ENCODE data around the gene LRIG1.

The LRIG1 gene

DNA sequence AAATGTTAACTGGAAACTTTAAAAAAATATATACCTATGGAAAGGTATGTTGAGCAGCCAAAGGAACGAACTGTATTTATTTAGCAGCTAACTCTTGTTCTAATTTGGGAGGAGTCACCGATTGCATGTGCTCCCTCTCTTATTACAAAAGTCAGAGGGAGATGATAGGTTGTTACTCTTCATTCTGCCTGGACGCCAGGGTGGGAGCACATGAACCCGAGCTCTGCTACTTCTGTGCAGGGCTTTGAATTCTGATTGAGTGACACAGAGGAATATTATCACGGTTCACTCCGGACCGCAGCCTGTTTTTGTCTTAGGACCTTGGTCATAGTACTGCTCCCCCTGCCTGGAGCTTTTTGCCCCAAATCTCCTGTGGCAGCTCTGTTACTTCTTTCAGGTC, 36.9 kb upstream of the LRIG1 start:
- Mint-ChIP-seq H3K36me3 (ENCODE audit: low read depth) (no peaks in the 10 kb centered on the region), H3K4me3 (no peak overlapping the region), H3K4me1 (peaks cover 7% of the 10 kb centered on the region), H3K27ac (no peak overlapping the region), H3K9me3 (no peaks in the 10 kb centered on the region), H3K27me3 (ENCODE audit: low read depth) (no peaks in the 10 kb centered on the region)
- TF ChIP-seq, protein P1, sequence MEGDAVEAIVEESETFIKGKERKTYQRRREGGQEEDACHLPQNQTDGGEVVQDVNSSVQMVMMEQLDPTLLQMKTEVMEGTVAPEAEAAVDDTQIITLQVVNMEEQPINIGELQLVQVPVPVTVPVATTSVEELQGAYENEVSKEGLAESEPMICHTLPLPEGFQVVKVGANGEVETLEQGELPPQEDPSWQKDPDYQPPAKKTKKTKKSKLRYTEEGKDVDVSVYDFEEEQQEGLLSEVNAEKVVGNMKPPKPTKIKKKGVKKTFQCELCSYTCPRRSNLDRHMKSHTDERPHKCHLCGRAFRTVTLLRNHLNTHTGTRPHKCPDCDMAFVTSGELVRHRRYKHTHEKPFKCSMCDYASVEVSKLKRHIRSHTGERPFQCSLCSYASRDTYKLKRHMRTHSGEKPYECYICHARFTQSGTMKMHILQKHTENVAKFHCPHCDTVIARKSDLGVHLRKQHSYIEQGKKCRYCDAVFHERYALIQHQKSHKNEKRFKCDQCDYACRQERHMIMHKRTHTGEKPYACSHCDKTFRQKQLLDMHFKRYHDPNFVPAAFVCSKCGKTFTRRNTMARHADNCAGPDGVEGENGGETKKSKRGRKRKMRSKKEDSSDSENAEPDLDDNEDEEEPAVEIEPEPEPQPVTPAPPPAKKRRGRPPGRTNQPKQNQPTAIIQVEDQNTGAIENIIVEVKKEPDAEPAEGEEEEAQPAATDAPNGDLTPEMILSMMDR (IDR thresholded peaks at IDR 0.05; ENCODE audit: unreplicated experiment in 3 of 3): no peak

DNA sequence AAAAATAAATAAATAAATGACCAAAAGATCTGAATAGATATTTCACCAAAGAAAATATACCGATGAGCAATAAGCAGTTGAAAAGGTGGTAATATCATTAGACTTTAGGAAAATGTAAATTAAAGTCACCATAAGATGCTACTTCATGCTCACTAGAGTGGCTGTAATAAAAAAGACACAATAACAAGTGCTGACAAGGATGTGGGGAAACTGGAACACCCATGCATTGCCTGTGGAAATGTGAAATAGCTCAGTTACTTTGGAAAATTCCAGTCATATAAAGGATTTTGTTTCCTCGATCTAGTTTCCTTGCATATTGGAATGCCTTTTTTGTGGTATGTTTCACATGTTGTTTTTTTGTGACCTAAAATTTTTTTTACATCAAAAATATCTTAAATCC, 36.0 kb upstream of the LRIG1 start:
- H3K27ac Mint-ChIP-seq: no peak overlapping the region
- H3K4me1 Mint-ChIP-seq: peaks cover 7% of the 10 kb centered on the region
- no peak overlapping the region for H3K4me3 Mint-ChIP-seq
- H3K9me3 Mint-ChIP-seq: no peaks in the 10 kb centered on the region
- TF ChIP-seq, protein P1 (IDR thresholded peaks at IDR 0.05; ENCODE audit: unreplicated experiment in 3 of 3): no peak
- no peaks in the 10 kb centered on the region for H3K27me3 Mint-ChIP-seq (ENCODE audit: low read depth)
- H3K36me3 Mint-ChIP-seq (ENCODE audit: low read depth): no peaks in the 10 kb centered on the region

DNA sequence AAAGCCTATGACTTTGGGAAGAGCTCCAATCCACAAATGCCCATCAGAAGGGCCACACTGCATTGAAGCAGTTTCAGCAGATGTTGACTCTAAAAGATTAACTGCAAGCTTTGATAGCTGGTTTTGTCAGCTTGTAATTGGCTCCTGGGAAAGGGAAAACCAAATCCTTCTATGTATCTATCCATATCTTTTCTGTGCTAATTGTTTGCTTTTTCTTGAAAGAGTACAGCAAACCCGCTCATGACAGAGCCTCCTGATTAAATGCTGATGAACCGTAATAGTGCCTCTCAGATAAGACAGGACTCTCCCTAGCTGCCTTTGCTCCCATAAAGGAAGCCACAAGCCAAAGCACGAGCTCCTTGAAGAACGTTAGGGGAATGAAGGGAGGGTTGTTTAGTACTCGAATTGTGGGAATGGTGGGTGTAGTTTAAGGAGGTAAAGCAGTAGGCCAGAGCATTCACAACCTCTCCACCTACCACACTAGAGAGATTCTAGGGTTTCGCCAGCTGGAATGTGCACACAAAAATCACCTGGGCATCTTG, 33.6 kb upstream of the LRIG1 start:
- no peak overlapping the region for H3K27ac Mint-ChIP-seq
- no peaks in the 10 kb centered on the region for H3K36me3 Mint-ChIP-seq (ENCODE audit: low read depth)
- no peak overlapping the region for H3K4me3 Mint-ChIP-seq
- no peaks in the 10 kb centered on the region for H3K27me3 Mint-ChIP-seq (ENCODE audit: low read depth)
- peaks cover 7% of the 10 kb centered on the region for H3K4me1 Mint-ChIP-seq
- TF ChIP-seq, protein P1 (IDR thresholded peaks at IDR 0.05; ENCODE audit: unreplicated experiment in 3 of 3): no peak
- H3K9me3 Mint-ChIP-seq: no peaks in the 10 kb centered on the region

DNA sequence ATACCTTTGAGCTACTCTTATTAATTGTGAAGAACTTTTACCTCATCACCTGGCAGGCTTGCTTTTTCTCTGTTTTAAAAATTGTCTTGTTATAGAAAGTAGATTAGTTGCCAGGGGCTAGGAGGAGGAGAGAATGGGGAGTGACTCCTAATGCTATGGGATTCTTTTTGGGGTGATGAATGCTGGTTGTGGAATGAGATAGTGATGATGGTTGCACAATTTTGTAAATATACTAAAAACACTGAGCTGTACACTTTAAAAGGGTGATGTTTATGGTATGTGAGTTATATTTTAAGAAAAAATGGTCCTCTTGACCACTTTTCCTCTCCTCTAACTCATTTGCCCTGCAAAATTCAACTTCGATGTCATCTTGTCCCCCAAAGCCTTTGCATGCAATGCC, 31.8 kb upstream of the LRIG1 start:
- no peak overlapping the region for H3K4me3 Mint-ChIP-seq
- H3K36me3 Mint-ChIP-seq (ENCODE audit: low read depth): no peaks in the 10 kb centered on the region
- TF ChIP-seq, protein P1 (IDR thresholded peaks at IDR 0.05; ENCODE audit: unreplicated experiment in 3 of 3): no peak
- no peak overlapping the region for H3K27ac Mint-ChIP-seq
- no peaks in the 10 kb centered on the region for H3K4me1 Mint-ChIP-seq
- H3K9me3 Mint-ChIP-seq: peaks cover 2% of the 10 kb centered on the region
- no peaks in the 10 kb centered on the region for H3K27me3 Mint-ChIP-seq (ENCODE audit: low read depth)

DNA sequence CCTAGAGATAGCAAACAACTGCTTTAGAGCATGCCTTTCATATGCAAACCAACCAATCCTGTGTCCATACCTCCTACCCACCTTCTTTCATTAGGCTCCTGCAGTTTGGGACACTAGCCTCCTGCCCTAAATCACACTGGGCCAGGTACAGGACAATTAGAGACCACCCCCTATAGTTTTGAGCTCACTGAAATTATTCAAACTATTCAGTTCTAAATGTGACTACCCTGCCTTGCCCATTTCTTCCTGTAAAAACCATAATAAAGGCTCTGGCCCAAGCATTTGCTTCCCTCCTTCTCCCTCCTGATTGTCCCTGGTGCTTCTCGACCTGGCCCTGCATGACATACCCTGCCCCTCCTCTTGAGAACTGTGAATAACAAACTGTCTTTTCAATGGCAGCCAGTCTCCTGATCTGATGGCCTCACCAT, 31.4 kb upstream of the LRIG1 start:
- H3K27ac Mint-ChIP-seq: no peak overlapping the region
- H3K4me1 Mint-ChIP-seq: no peaks in the 10 kb centered on the region
- TF ChIP-seq, protein P1 (IDR thresholded peaks at IDR 0.05; ENCODE audit: unreplicated experiment in 3 of 3): no peak
- peaks cover 6% of the 10 kb centered on the region for H3K9me3 Mint-ChIP-seq
- H3K36me3 Mint-ChIP-seq (ENCODE audit: low read depth): no peaks in the 10 kb centered on the region
- H3K4me3 Mint-ChIP-seq: no peak overlapping the region
- H3K27me3 Mint-ChIP-seq (ENCODE audit: low read depth): no peaks in the 10 kb centered on the region

DNA sequence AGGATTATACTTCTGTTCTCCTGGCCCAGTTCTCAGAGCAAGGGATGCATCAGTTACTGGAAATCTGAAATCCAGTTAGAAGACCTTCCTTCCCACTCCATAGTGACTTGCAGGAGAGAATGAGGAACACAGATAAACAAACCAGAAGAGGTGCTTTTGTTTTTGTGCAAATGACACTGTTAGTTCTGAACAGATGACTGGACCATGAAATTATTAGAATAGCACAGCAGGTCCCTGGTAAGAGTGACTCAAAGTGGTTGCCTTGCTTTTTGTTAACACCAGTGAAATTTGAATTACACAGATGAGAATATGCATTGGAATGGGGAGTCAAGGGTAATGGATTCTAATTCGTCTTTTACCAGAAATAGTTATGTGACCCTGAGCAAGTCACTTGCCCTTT, 30.4 kb upstream of the LRIG1 start:
- Mint-ChIP-seq H3K4me1 (no peaks in the 10 kb centered on the region), H3K27ac (no peak overlapping the region), H3K9me3 (peaks cover 6% of the 10 kb centered on the region), H3K36me3 (ENCODE audit: low read depth) (no peaks in the 10 kb centered on the region), H3K27me3 (ENCODE audit: low read depth) (no peaks in the 10 kb centered on the region), H3K4me3 (no peak overlapping the region)
- TF ChIP-seq, protein P1 (IDR thresholded peaks at IDR 0.05; ENCODE audit: unreplicated experiment in 3 of 3): no peak

Measured in nephron (organoid).